Fibroblast of skin of right quadriceps (primary cell): ENCODE data around the gene COL18A1.
"Not testable (repeated sequence)": the region's sequence is repeated elsewhere in the genome, so short reads cannot be mapped to it uniquely, and the experiment has no call there.

Source experiments
- DNase-seq: peaks from one replicate; pipeline ENCODE4 v3.0.0-alpha.2; 2013

The COL18A1 gene

GRCh38 chr21:45527151-45527999 lies 122.4 kb downstream of the COL18A1 start:
- DNase-seq, result not testable (repeated sequence)

GRCh38 chr21:45528028-45528705 lies 123.2 kb downstream of the COL18A1 start:
- no peak for DNase-seq

- DNase-seq, result no peak
These were observed 124.2 kb downstream of the COL18A1 start for GRCh38 chr21:45528981-45529784.

GRCh38 chr21:45529785-45530422 lies 124.9 kb downstream of the COL18A1 start:
- DNase-seq, result no peak

- no peak for DNase-seq
These were observed 125.6 kb downstream of the COL18A1 start for GRCh38 chr21:45530423-45531113.

- not testable (repeated sequence) for DNase-seq
These were observed 126.1 kb downstream of the COL18A1 start for GRCh38 chr21:45531114-45531392.

- no peak for DNase-seq
These were observed 126.6 kb downstream of the COL18A1 start for GRCh38 chr21:45531393-45532215.

- no peak for DNase-seq
These were observed 127.9 kb downstream of the COL18A1 start for GRCh38 chr21:45532826-45533360.

- DNase-seq, result no peak
These were observed 128.4 kb downstream of the COL18A1 start for GRCh38 chr21:45533361-45533845.

- DNase-seq, result no peak
These were observed 129.1 kb downstream of the COL18A1 start for GRCh38 chr21:45533846-45534635.

- DNase-seq, result no peak
These were observed 129.8 kb downstream of the COL18A1 start for GRCh38 chr21:45534636-45535331.

- DNase-seq, result no peak
These were observed 130.5 kb downstream of the COL18A1 start for GRCh38 chr21:45535341-45536081.

GRCh38 chr21:45536301-45537081 lies 131.5 kb downstream of the COL18A1 start:
- no peak for DNase-seq

GRCh38 chr21:45537111-45537745 lies 132.3 kb downstream of the COL18A1 start:
- no peak for DNase-seq

GRCh38 chr21:45537746-45538291 lies 132.9 kb downstream of the COL18A1 start:
- no peak for DNase-seq

- DNase-seq, result no peak
These were observed 133.5 kb downstream of the COL18A1 start for GRCh38 chr21:45538381-45539045.
